Liver (tissue), 9 donors: ENCODE measurements around the gene CD3D. TPM values are rescaled to one million over a fixed set of nuclear protein-coding genes. Genes with fewer than 3 reads are reported as not detected.

Source experiments
- DNase-seq: peaks from one replicate; pipeline ENCODE4 v3.0.0-alpha.2; 2017; ENCODE audit warnings: low spot score
- H3K27ac ChIP-seq, 2 donors: one replicate each; pipeline ENCODE4 v1.7.0; 2013; ENCODE audit warnings: inconsistent platforms in 2 of 2, low read length in 2 of 2, control low read depth in 1 of 2, low read depth in 1 of 2, mild to moderate bottlenecking in 1 of 2
- H3K27me3 ChIP-seq, 4 donors: one replicate each; pipeline versions ENCODE4 v1.6.1 to v1.7.0; 2013; ENCODE audit warnings: low read length in 3 of 4, inconsistent platforms in 1 of 4, mild to moderate bottlenecking in 1 of 4, moderate library complexity in 1 of 4; ENCODE audit not compliant: control insufficient read depth in 4 of 4, insufficient read depth in 4 of 4
- H3K36me3 ChIP-seq, 4 donors: one replicate each; pipeline versions ENCODE4 v1.6.1 to v1.7.0; 2013; ENCODE audit warnings: low read length in 3 of 4, mild to moderate bottlenecking in 3 of 4, low read depth in 1 of 4, moderate library complexity in 1 of 4; ENCODE audit not compliant: control insufficient read depth in 4 of 4, insufficient read depth in 3 of 4
- H3K4me1 ChIP-seq, 4 donors: one replicate each; pipeline versions ENCODE4 v1.6.1 to v1.7.0; 2013; ENCODE audit warnings: low read length in 3 of 4, mild to moderate bottlenecking in 3 of 4, moderate library complexity in 1 of 4; ENCODE audit not compliant: control insufficient read depth in 4 of 4, insufficient read depth in 4 of 4
- H3K4me3 ChIP-seq, 3 donors: one replicate each; pipeline versions ENCODE4 v1.6.1 to v1.7.0; 2013; ENCODE audit warnings: low read length in 3 of 3, control low read depth in 1 of 3, low read depth in 1 of 3, mild to moderate bottlenecking in 1 of 3
- H3K9ac ChIP-seq, 2 donors: one replicate each; pipeline ENCODE4 v1.7.0; 2013; ENCODE audit warnings: low read length in 2 of 2, mild to moderate bottlenecking in 2 of 2, moderate library complexity in 2 of 2, control low read depth in 1 of 2, low read depth in 1 of 2
- H3K9me3 ChIP-seq, 4 donors: one replicate each; pipeline versions ENCODE4 v1.6.1 to v1.7.0; 2013; ENCODE audit warnings: low read length in 3 of 4; ENCODE audit not compliant: control insufficient read depth in 4 of 4
- ATF3 ChIP-seq: IDR thresholded peaks from 2 replicates; pipeline ENCODE4 v1.6.1; 2016; ENCODE audit warnings: antibody characterized with exemption
- CTCF ChIP-seq: fragments of 150-350 bp; IDR thresholded peaks from 2 replicates; pipeline ENCODE4 v1.5.1; 2017; ENCODE audit warnings: improper control_type of control experiment, low read depth, low read length; ENCODE audit not compliant: missing input control
- EGR1 ChIP-seq, 2 donors: IDR thresholded peaks; 2 replicates each; pipeline ENCODE4 v1.6.1; 2016 to 2018; ENCODE audit warnings: antibody characterized with exemption in 2 of 2, low read depth in 2 of 2
- FOXA1 ChIP-seq: IDR thresholded peaks from 2 replicates; pipeline ENCODE4 v1.6.1; 2016; ENCODE audit warnings: antibody characterized with exemption
- FOXA2 ChIP-seq: IDR thresholded peaks from 2 replicates; pipeline ENCODE4 v1.6.1; 2016; ENCODE audit warnings: antibody characterized with exemption
- GABPA ChIP-seq, 2 donors: IDR thresholded peaks in 1 of 2; conservative IDR thresholded peaks in 1 of 2; 2 replicates each; pipeline ENCODE4 v1.6.1; 2016; ENCODE audit warnings: antibody characterized with exemption in 2 of 2, mild to moderate bottlenecking in 1 of 2, moderate library complexity in 1 of 2
- HNF4A ChIP-seq, 2 donors: conservative IDR thresholded peaks; 2 replicates each; pipeline ENCODE4 v1.6.1; 2016; ENCODE audit warnings: antibody characterized with exemption in 2 of 2, mild to moderate bottlenecking in 2 of 2
- HNF4G ChIP-seq: IDR thresholded peaks from 2 replicates; pipeline ENCODE4 v1.6.1; 2016; ENCODE audit warnings: antibody characterized with exemption
- JUND ChIP-seq, 2 donors: IDR thresholded peaks; 2 replicates each; pipeline ENCODE4 v1.6.1; 2016; ENCODE audit warnings: antibody characterized with exemption in 2 of 2
- MAX ChIP-seq: IDR thresholded peaks from 2 replicates; pipeline ENCODE4 v1.6.1; 2016; ENCODE audit warnings: antibody characterized with exemption
- NR2F2 ChIP-seq: IDR thresholded peaks from 2 replicates; pipeline ENCODE4 v1.6.1; 2016; ENCODE audit warnings: antibody characterized with exemption
- RAD21 ChIP-seq, 2 donors: IDR thresholded peaks; 2 replicates each; pipeline ENCODE4 v1.6.1; 2016; ENCODE audit warnings: antibody characterized with exemption in 2 of 2, mild to moderate bottlenecking in 2 of 2
- REST ChIP-seq: IDR thresholded peaks from 2 replicates; pipeline ENCODE4 v1.6.1; 2016; ENCODE audit warnings: antibody characterized with exemption, mild to moderate bottlenecking
- RXRA ChIP-seq, 2 donors: IDR thresholded peaks; 2 replicates each; pipeline ENCODE4 v1.6.1; 2017 to 2018; ENCODE audit warnings: antibody characterized with exemption in 2 of 2, mild to moderate bottlenecking in 1 of 2
- SP1 ChIP-seq: IDR thresholded peaks from 2 replicates; pipeline ENCODE4 v1.6.1; 2018; ENCODE audit warnings: antibody characterized with exemption, mild to moderate bottlenecking
- TAF1 ChIP-seq: conservative IDR thresholded peaks from 2 replicates; pipeline ENCODE4 v1.6.1; 2016; ENCODE audit warnings: antibody characterized with exemption, mild to moderate bottlenecking
- YY1 ChIP-seq: IDR thresholded peaks from 2 replicates; pipeline ENCODE4 v1.6.1; 2016; ENCODE audit warnings: antibody characterized with exemption, mild to moderate bottlenecking
- WGBS: extraction: QIAGEN DNeasy Blood & Tissue Kit; methylation state at CpG from one replicate; pipeline ENCODE4 v1.1.7; 2013; 5-methylcytosine and 5-hydroxymethylcytosine counted together
- polyA plus RNA-seq, 2 donors: library from polyadenylated mRNA; stranded (reverse) in 1 of 2; unstranded in 1 of 2; fragments of 200-250 nt in 1 of 2; fragments of >200 nt in 1 of 2; fragmentation: Nextera tagmentation in 1 of 2; extraction: Ambion mirVana in 1 of 2; gene quantifications; one replicate each; pipeline versions ENCODE4 v1.2.1 to v1.2.3, GENCODE V29; 2013 to 2015
- total RNA-seq, 2 donors: library from RNA; depleted of rRNA; stranded (reverse); fragments of >200 nt; gene quantifications; one replicate each; pipeline ENCODE4 v1.2.3, GENCODE V29; 2014
- donor health status: healthy.
- donor health status: healthy.
- donor health status: healthy.
- donor health status: healthy.
- donor health status: healthy.

Gene CD3D
- total and polyA plus RNA-seq, 4 donors, result 1.1 to 1.6 (median 1.2) TPM

- 90% methylated on average over 2 of the region's 2 CpGs for WGBS
- no peak for DNase-seq
- Histone ChIP-seq H3K27ac (no peak overlapping the region), H3K9me3 (no peaks in the 10 kb centered on the region), H3K4me1 (peaks cover 0 to 7% (median 1%) of the 10 kb centered on the region in 4 donors), H3K9ac (no peak overlapping the region), H3K27me3 (no peaks in the 10 kb centered on the region), H3K36me3 (no peaks in the 10 kb centered on the region), H3K4me3 (no peak overlapping the region)
- TF ChIP-seq MAX (no peak), RXRA (IDR thresholded peaks at IDR 0.05) (no peak), SP1 (no peak), CTCF (no peak), RAD21 (IDR thresholded peaks at IDR 0.05) (no peak), HNF4A (conservative IDR thresholded peaks at IDR 0.05) (no peak), NR2F2 (no peak), JUND (IDR thresholded peaks at IDR 0.05) (no peak)
Measured at GRCh38 chr11:118294053-118294452, 48.5 kb downstream of the CD3D start.

- no peak for TF ChIP-seq TAF1
- no peak for TF ChIP-seq ATF3
- TF ChIP-seq HNF4G, result no peak
- no peak for TF ChIP-seq JUND (IDR thresholded peaks at IDR 0.05)
- Histone ChIP-seq H3K4me3 (no peak overlapping the region), H3K9ac (no peak overlapping the region), H3K9me3 (no peaks in the 10 kb centered on the region), H3K4me1 (peaks cover 0 to 7% (median 1%) of the 10 kb centered on the region in 4 donors), H3K36me3 (no peaks in the 10 kb centered on the region), H3K27ac (no peak overlapping the region), H3K27me3 (no peaks in the 10 kb centered on the region)
- DNase-seq, result no peak
- 71% methylated on average over 9 of the region's 9 CpGs for WGBS
Measured at GRCh38 chr11:118291477-118292135, 50.9 kb downstream of the CD3D start.

- 9% methylated on average over 9 of the region's 9 CpGs for WGBS
- TF ChIP-seq GABPA (IDR thresholded peaks at IDR 0.05 in 1 of 2, conservative IDR thresholded peaks at IDR 0.05 in 1 of 2), result no peak
- peak; percentile 97 for TF ChIP-seq RAD21 (IDR thresholded peaks at IDR 0.05)
- TF ChIP-seq CTCF, result peak; percentile 71
- no peak for TF ChIP-seq REST
- no peak for TF ChIP-seq TAF1
- TF ChIP-seq HNF4G, result peak; percentile 68
- no peak for TF ChIP-seq EGR1 (IDR thresholded peaks at IDR 0.05; ENCODE audit: low read depth in 2 of 2)
- peak; percentile 74 for TF ChIP-seq MAX
- TF ChIP-seq YY1, result peak; percentile 17
- TF ChIP-seq JUND (IDR thresholded peaks at IDR 0.05), result no peak
- peak; percentile 85 to 88 for TF ChIP-seq HNF4A (conservative IDR thresholded peaks at IDR 0.05)
- TF ChIP-seq ATF3, result peak; percentile 59
- TF ChIP-seq FOXA1, result no peak
- TF ChIP-seq SP1, result peak; percentile 41
- peak; percentile 59 to 77 for TF ChIP-seq RXRA (IDR thresholded peaks at IDR 0.05)
- TF ChIP-seq FOXA2, result no peak
Measured at GRCh38 chr11:118290923-118291322, 51.6 kb downstream of the CD3D start.

More at GRCh38 chr11:118290923-118291322, 51.6 kb downstream of the CD3D start:
- DNase-seq, result no peak
- H3K36me3 ChIP-seq, result no peaks in the 10 kb centered on the region
- no peaks in the 10 kb centered on the region for H3K27me3 ChIP-seq
- H3K27ac ChIP-seq, result no peak overlapping the region
- peaks cover 0 to 7% (median 1%) of the 10 kb centered on the region in 4 donors for H3K4me1 ChIP-seq
- no peak overlapping the region for H3K9ac ChIP-seq
- H3K4me3 ChIP-seq, result no peak overlapping the region
- no peaks in the 10 kb centered on the region for H3K9me3 ChIP-seq
